ENCODE measurements around the gene LARGE1.

- TF ChIP-seq CTCF (IDR thresholded peaks at IDR 0.05; ENCODE audit: poor library complexity) (no peak), EZH2 (IDR thresholded peaks at IDR 0.05; ENCODE audit: borderline replicate concordance) (no peak), EZH2phosphoT487 (IDR thresholded peaks at IDR 0.05; ENCODE audit: low read depth, severe bottlenecking, unreplicated experiment) (no peak)
Measured at GRCh38 chr22:33352768-33353167, 567.5 kb downstream of the LARGE1 start.

Data from hepatocyte (in vitro differentiated cells).